Jurkat, Clone E6-1 (cell line): ENCODE measurements around the gene NACC2.
"Not testable (repeated sequence)": the region's sequence is repeated elsewhere in the genome, so short reads cannot be mapped to it uniquely, and the experiment has no call there.

Source experiments
- DNase-seq: peaks from one replicate; pipeline ENCODE4 v3.0.0-alpha.2; 2011; ENCODE audit warnings: low read depth, low spot score
- H3K4me3 ChIP-seq: 2 replicates; pipeline ENCODE4 v1.5.1; 2011; ENCODE audit warnings: mild to moderate bottlenecking, low read length, control low read depth, moderate library complexity

The NACC2 gene

DNA sequence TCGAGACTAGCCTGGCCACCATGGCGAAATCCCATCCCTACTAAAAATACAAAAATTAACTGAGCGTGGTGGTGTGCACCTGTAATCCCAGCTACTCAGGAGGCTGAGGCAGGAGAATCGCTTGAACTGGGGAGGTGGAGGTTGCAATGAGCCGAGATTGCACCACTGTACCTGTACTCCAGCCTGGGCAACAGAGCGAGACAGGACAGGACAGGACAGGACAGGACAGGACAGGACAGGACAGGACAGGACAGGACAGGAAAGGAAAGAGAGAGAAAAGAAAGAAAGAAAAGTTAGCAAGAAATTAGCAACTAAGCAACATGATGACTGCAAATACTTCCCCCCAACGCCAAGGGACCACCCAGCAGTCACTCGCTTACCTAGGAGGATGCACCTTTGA lies 33.2 kb downstream of the NACC2 start:
- DNase-seq, H3K4me3 ChIP-seq: not testable (repeated sequence)

DNA sequence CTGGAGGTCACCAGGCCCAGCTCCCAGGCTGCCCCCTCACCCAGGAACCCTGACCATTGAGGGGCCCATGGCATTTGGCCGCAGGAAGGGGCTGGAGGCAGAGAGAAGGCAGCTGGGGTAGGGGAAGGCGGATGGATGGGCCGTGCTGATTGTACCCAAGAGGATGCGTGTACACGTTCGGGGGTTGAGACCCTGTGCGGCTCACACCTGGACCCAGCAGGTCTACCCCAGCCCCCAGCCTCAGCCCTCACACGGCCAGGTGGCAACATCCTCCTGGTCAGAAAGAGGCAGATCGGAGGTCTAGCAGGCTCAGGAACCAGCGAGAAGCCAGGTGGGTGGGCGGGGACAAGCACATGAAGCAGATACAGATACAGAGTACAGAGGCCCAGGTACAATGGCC lies 33.7 kb downstream of the NACC2 start:
- no peak overlapping the region for H3K4me3 ChIP-seq
- no peak for DNase-seq

DNA sequence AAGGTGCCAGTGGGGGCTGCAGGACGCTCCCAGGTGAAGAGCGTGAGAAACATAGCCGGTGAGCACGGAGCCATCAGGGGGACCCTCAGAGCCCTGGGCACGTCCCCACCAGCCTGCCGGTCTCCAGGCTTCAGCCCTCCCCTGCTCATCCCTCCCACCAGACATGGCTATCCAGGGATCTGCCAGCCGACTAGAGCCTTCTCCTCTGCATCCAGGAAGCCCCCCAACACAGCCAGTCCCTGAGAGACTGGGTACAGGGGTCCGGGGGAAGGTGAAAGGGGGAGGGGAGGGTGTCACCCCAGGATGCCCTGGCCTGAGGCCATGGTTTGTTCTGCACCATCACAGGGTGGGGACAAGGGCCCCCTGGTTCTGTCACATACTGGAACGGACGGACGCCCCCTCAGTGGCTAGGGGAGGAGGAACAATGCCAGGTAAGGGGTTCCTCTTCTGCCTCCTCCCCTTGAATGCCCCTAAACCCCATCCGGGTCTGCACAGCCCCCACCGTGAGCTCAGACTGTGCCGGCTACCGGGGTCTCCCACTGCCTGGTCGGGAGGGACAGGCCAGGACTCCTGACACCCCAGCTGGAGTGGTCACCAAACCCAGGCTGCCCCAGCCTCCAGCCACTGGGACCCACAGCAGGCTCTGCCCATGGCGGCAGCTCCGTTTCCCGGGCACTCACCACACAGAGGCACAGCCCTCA lies 34.3 kb downstream of the NACC2 start:
- DNase-seq, result no peak
- H3K4me3 ChIP-seq, result no peak overlapping the region

DNA sequence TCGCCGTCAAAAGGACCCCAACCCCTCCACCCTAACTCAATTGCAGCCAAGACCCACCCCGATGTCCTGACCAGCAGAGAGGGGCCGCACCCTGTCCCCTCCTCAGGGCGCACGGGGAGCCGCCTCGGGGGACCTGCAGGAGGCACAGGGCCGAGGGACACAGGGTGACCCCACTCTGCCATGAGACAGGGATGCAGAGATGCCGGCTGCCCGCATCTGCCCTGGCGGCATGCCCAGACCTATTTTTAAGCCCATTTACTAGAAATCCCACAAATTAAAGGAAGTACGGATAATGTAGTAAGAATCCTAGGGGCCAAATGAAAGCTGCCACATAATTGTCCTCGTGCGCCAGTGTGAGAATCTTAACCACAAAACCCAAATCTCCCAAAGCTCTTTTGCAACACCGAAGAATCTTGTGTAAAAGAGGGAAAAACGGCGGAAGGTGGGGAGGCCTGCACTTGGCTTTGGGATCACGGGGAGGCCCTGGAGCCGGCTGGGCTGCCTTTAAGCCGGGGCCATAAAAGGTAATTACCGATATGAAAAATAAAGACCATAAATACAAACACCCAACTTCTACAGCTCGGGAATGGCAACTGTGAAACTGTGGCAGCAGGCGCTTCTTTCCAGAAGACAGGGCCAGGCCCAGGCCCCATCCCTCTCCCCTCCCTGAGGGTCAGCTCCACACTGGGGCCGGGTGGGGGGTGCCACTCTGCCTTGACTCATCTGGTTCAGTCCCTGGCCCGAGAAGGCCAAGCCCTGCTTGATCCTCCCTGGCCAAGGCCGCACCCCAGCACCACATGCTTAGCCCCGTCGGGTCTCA lies 35.0 kb downstream of the NACC2 start:
- no peak overlapping the region for H3K4me3 ChIP-seq
- no peak for DNase-seq

DNA sequence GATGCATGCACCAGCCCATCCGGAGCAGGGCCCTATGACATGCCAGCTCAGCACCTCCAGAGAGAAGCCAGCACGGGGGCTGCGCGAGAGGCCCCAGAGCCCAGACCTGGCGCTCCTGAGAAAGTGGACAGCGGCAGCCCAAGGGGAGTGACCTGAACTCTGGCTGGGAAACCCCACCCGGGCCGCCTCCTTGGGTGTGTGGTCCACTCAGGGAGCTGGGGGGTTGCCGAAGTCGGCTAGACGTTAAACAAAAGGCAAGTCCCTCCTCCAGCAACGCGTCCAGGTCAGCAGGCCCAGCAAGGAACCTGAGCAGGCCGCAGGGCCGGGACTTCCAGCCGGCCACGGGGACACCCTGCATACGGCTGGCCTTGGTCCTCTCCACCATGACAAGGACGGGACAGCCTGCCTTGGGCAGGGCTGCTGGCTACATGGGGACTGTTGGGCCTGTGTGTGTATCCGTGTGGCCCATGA lies 35.7 kb downstream of the NACC2 start:
- no peak for DNase-seq
- H3K4me3 ChIP-seq, result no peak overlapping the region

DNA sequence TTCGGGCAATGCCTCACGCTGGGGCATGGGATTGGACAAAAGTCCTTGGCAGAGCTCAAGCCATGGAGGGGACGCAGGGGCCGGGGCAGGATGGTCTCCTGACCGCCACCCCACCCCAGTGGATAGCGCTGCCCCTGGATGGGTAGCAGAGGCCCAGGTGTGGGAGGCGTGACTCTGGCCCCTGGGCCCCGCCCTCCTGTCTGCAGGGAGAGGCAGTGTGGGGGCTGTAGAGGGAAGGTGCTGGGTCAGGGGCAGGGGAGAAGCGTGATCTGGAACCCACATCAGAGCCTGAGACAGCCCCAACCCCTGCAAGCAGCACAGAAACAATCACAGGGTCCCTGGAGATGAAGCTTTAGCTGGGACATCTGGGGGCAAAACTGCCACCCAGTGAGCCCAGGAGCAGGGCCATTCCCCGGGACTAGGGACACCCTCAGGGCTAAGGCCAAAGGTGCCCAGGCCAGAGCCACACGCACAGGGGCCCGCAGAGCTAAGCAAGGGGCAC lies 36.2 kb downstream of the NACC2 start:
- H3K4me3 ChIP-seq, result no peak overlapping the region
- no peak for DNase-seq

DNA sequence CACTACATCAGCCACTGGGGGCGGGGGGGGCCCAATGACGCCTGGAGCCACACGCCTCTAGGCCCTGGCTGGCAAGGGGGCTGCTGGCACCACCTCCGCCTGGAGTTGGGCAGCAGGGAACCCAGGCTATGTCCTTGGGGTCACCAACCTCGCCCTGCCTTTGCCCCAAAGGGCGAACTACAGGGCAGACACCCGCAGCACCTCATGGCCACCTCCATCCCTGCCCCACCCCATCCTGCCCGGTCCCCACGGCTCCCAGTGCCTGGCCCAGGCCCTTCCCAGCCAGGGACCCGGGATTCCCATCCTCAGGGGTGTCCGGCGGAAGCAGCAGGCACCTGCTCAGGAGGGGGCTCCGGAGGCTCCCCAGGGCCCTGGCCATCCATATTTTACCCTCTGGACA lies 37.0 kb downstream of the NACC2 start:
- no peak for DNase-seq
- H3K4me3 ChIP-seq, result no peak overlapping the region

DNA sequence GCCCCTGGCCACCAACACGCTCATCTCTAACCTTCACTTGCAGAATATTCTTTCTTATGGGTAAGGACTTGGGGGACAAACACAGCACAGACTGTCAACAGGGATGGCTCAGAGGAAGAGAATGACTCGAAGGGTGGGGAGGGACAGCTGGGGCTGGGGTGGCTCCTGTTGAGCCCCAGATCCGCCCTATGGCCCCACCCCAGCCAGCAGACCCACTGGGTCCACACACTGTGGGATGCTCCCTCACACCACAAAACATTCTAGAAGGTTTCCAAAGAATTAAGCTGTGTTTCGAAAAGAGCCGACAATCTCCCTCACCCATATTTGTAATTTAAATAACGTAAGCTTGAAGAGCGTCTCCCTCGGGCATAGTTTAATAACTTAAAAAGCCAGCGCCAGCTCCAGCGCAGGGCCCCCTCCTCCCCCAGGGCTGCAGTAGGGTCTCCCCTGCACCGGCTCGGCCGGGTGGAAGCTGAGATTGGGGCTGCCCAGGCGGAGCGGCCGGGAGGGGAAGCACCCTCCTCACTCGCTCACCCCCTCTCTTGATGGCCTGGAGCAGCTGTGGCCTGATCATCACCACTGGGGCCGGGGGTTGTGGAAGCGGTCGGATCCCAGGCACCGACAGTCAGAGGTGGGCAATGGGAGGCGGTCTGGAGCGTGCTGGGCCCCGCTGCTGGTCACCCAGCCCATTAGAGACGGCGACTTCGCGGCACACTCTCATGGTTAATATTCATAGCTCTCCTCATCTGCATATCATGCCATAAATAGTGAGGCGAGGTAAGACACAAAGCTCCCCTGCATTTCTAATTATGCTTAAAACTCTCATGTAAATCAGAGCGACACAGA lies 37.6 kb downstream of the NACC2 start:
- DNase-seq, result no peak
- H3K4me3 ChIP-seq, result no peak overlapping the region

DNA sequence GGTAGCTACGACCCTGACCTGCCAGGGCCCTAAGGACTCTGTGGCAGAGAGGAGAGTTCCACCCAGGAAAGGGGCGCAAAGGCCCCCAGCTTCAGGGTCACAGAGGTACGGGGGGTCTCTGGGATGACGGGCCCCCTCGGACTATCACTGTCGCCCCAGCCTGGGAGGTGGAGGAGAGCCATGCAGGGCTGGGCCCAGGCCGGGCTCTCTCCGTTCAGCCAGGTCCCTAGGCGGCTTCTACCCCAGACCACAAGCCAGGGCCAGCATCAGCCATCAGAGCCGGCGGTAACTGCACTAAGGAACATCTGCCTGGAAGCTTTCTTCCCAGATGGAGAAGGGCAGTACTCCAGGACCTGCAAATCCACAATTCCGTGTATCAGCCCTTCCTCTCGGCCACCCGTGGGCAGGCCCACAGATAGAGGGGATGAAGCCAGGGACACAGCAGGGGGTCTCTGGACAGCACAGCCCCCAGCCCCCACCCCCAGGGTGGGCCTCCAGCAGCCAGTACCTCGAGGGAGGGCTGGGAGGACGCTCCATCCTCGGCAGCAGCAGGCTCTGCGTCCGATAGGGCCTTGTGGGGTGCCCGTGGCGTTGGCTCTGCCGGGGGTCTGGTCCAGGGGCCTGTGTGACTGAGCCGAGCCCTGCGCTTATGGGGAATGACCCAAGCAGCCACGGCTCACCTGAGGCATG lies 38.4 kb downstream of the NACC2 start:
- H3K4me3 ChIP-seq, result no peak overlapping the region
- no peak for DNase-seq

DNA sequence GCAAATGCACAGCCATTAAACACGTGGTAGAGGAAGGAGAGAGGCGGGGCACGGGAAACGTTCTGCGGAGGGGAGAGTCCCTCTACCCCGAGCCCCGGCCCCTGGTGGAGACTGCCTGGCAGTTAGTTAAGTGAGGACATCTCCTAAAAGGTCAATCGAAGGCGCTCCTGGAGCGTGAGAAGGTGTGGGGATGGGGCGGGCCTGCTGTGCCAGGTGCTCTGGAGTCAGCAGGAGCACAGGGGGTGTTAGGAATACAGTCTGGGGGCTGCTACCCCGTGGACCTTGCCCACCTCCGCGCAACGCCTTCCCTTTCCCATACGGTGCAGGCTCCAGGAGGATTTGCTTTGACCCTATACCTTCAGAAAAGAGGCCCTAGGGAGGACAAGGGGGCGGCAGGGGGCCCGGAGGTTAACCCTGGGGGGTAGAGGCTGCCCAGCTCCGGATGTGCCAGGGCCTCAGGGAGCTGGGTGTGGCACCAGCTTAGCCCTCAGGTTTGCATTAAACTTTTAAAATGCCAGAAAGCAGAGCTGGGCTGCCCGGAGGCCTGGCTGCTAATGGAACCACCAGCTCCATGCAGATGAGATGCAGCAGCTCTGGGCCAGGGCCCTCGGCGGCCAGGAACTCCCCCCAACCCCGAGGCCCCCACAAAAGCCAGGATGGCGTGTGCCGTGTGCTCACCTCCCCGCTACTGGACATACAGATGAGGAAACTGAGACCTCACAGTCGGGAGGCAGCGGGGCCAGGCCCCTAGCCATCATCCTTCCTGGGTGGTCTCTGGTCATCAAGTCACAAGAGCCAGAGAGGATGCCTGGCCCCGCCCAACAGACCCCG lies 39.2 kb downstream of the NACC2 start:
- no peak for DNase-seq
- H3K4me3 ChIP-seq, result no peak overlapping the region

DNA sequence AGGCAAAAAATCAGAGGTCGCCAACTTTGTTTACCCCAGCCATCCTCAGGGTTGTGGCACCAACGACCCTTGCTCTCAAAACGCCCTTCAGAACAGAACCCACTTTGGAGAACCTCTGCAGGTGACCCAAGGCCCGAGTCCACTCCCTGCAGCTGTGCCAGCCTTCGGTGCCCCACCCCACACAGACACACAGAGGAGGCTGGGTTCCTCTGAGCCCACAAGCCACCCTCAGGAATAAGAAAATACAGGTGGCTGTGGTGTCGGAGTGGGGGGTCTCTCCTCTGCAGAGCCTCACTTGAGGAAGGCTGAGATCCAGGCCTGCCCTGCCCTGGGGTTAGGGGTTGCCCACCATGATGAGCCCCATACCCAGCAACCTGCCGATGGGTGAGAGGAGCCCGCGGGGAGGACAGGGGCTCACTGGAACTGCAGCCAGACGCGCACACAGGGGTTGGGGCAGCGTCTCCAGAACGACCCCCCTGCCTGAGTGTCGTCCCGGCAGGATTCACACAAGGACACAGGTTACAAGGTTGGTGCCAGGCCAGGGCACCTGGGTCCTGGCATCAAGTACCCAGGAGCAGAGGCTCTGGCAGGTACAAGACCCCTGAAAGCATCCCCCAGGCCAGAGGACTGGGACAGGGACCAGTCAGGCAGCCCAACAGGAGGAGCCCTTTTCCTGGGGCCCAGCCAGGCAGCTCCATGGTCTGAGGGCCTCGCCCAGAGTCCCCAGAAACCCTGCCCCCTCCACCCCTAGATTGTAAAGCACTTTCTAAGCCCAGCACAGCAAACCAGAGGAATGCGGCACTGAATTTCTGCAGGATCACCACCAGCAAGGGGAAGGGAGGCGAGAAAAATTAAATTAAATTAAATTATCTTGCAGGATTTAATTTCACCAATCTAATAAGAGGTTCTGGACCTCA lies 40.0 kb downstream of the NACC2 start:
- H3K4me3 ChIP-seq, result no peak overlapping the region
- DNase-seq, result no peak

DNA sequence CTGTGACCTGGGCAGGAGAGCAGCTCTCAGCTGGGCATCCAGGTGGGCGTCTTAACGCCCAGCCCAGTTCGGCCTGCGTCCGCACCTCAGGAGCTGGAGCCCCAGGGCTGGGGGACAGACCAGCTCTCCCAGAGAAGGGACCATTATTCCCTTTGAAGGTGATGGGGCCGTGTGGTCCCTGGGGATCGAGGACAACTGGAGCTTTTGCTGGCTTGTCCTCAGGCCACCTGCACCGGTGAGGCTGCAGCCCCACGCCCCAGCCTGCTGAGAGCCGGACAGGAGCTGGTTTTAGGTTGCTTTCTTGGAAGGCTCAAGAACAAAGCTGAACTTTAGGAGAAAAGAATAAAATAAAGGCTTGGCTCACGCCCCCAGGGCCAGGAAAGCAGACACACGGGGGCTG lies 40.9 kb downstream of the NACC2 start:
- no peak overlapping the region for H3K4me3 ChIP-seq
- DNase-seq, result no peak

DNA sequence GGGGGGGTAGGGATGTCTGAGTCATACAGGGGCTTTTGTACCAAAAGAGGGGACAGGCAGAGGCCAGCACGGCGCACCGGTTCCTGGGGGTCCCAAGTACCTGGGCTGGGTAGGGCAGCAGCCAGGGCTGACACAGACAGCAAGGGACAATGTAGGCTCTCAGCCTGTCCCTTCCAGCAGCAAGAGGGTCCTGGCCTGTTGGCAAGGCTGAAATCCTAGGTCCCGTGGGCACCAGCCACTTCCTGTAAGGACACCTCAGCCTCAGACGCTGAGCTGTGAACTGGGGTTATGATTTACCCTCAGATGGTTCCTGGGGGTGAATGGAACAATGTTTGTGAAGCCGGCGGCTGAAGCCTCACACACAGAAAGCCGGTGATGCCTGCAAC lies 41.3 kb downstream of the NACC2 start:
- DNase-seq, result no peak
- no peak overlapping the region for H3K4me3 ChIP-seq

DNA sequence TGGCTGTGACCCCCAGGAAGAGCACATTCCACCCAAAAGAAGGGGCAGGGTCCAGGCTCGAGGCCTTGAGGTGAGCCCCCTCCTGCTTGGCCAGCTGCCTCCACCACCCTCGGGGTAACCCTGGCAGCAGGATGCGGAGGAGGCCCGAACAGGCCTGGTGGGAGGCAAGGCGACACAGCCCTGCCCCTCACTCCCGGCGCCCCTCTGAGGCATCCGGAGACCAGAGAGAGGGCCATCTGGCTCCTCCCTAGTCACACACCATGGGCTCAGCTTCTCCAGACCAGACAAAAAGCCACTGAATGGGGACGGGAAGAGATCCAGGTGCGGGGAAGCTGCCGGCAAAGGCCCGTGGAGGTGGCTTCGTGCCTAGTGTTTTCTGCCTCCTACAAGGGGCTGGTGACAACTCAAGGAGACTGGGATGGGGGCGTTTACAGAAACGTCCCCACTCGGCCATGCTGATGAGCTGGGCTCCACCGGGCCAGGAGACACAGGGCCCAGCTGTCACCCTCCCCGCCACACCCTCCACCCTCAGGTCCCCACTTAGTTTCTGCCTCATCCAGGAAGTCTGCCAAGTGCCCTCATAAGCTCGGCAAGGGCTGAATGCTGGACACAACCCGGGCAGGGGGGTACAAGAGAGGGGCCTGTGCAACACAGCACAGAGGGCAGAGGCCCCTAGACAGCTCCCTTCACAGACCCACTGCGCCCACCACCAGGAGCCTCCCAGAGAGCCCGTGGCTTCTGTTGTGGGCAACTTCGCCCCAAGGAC lies 41.9 kb downstream of the NACC2 start:
- no peak overlapping the region for H3K4me3 ChIP-seq
- DNase-seq, result no peak

DNA sequence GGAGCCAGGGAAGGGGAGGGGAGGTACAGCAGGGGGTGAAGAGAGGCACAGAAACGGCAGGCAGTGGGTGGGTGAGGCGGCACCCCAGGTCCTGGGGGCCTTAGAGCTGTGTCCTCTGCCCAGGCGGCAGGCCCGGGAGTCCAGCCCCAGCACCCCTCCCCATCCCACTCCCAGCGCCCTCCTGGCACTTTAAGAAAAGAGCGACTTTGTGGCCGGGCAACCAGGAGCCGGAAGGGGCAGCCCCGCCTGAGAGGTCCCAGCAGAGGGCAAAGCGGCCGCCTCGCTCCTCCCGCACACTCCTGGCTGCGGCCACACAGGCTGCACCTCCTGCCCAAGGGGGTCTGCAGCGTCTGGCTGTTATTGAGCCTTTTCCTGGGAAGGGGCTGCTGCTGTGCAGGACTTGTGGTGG lies 42.6 kb downstream of the NACC2 start:
- H3K4me3 ChIP-seq, result no peak overlapping the region
- DNase-seq, result no peak

DNA sequence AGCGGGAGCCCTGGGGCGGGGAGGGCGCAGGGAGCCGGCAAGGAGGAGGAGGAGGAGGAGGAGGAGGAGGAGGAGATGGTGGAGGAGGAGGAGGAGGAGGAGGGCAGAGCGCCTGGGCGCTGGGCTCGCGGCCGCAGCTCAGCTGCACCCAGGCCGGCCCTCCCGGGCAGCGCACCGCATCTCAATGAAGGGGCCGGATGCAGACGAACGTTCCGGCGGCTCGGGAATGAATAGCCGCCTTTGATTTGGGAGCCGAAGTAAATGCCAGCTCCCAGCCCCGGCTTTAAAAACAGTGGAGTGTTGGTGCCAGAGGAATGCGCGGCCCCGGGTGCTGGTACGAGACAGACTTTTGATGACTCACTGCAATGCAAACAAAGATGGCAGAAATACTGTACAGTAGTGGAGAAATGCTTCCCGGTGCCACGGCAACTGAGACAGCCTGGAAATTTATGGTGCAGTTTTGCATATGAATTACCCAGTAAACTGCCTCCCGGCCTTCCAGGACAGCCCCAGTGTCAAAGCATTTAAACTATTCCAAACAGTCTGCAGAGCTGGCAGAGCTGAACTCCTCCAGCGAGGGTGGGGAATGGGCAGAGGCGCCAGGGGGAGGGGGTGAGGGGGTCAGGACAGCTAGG lies 43.1 kb downstream of the NACC2 start:
- H3K4me3 ChIP-seq, result no peak overlapping the region
- DNase-seq, result no peak
